Measurements from ENCODE around the gene FMO1.

DNA sequence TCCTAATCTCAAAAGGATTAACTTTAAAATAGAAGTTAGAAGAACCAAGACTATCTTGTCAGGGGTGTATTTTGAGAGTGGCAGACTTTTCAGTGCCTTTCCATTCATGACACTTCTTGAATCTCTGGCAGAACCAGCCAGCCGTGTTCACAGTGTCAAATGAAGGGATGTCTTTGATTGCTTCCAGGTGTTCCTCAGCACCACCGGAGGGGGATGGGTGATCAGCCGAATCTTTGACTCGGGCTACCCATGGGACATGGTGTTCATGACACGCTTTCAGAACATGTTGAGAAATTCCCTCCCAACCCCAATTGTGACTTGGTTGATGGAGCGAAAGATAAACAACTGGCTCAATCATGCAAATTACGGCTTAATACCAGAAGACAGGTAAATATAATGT, 32.3 kb downstream of the FMO1 start:
- TF ChIP-seq, protein P1, sequence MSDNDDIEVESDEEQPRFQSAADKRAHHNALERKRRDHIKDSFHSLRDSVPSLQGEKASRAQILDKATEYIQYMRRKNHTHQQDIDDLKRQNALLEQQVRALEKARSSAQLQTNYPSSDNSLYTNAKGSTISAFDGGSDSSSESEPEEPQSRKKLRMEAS (IDR thresholded peaks at IDR 0.05; ENCODE audit: low read depth, low read length) = no peak
- TF ChIP-seq, protein P2, sequence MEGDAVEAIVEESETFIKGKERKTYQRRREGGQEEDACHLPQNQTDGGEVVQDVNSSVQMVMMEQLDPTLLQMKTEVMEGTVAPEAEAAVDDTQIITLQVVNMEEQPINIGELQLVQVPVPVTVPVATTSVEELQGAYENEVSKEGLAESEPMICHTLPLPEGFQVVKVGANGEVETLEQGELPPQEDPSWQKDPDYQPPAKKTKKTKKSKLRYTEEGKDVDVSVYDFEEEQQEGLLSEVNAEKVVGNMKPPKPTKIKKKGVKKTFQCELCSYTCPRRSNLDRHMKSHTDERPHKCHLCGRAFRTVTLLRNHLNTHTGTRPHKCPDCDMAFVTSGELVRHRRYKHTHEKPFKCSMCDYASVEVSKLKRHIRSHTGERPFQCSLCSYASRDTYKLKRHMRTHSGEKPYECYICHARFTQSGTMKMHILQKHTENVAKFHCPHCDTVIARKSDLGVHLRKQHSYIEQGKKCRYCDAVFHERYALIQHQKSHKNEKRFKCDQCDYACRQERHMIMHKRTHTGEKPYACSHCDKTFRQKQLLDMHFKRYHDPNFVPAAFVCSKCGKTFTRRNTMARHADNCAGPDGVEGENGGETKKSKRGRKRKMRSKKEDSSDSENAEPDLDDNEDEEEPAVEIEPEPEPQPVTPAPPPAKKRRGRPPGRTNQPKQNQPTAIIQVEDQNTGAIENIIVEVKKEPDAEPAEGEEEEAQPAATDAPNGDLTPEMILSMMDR (IDR thresholded peaks at IDR 0.05; ENCODE audit: low read depth, low read length) = no peak
- TF ChIP-seq MYC (IDR thresholded peaks at IDR 0.05; ENCODE audit: low read depth, low read length) = no peak
- TF ChIP-seq POLR2A (IDR thresholded peaks at IDR 0.05; ENCODE audit: extremely low read depth, insufficient read length) = no peak

All from NB4 (cell line).